HepG2 (cell line): ENCODE results near the gene PRR35. TPM values are rescaled to one million over a fixed set of nuclear protein-coding genes. Genes with fewer than 3 reads are reported as not detected.

Source experiments
- AHDC1 ChIP-seq: sonication (generic); formaldehyde crosslinking; IDR thresholded peaks from 2 replicates; pipeline ENCODE4 v1.5.1; 2020; ENCODE audit warnings: mild to moderate bottlenecking, missing genetic modification reagents, borderline replicate concordance
- ARID3A ChIP-seq: IDR thresholded peaks from 2 replicates; pipeline ENCODE4 v1.6.1; 2012; ENCODE audit warnings: low read depth, low read length, improper control_type of control experiment
- BATF2 ChIP-seq: sonication (generic); formaldehyde crosslinking; IDR thresholded peaks from 2 replicates; pipeline ENCODE4 v1.8.0; 2022; ENCODE audit warnings: mild to moderate bottlenecking, missing genetic modification reagents, moderate library complexity
- GABPB1 ChIP-seq: IDR thresholded peaks from 2 replicates; pipeline ENCODE4 v1.6.1; 2016; ENCODE audit warnings: mild to moderate bottlenecking, missing genetic modification reagents, moderate library complexity, missing compliant biosample characterization
- SMAD9 ChIP-seq: sonication (generic); formaldehyde crosslinking; IDR thresholded peaks from 2 replicates; pipeline ENCODE4 v1.5.1; 2020; ENCODE audit warnings: mild to moderate bottlenecking, missing genetic modification reagents
- SNAPC4 ChIP-seq: sonication (generic); formaldehyde crosslinking; IDR thresholded peaks from 2 replicates; pipeline ENCODE4 v1.4.0; 2020; ENCODE audit warnings: mild to moderate bottlenecking, missing genetic modification reagents
- ZBTB33 ChIP-seq: sonication (generic); formaldehyde crosslinking; IDR thresholded peaks from 2 replicates; pipeline ENCODE4 v1.4.0; 2020; ENCODE audit warnings: missing genetic modification reagents
- ZNF143 ChIP-seq: sonication (generic); formaldehyde crosslinking; IDR thresholded peaks from 2 replicates; pipeline ENCODE4 v1.4.0; 2020; ENCODE audit warnings: missing genetic modification reagents
- ZNF710 ChIP-seq: sonication (generic); formaldehyde crosslinking; IDR thresholded peaks from 2 replicates; pipeline ENCODE4 v1.5.0; 2020; ENCODE audit warnings: mild to moderate bottlenecking, missing genetic modification reagents, borderline replicate concordance
- polyA plus RNA-seq, 8 experiments: library from polyadenylated mRNA; depleted of rRNA in 3 of 8; stranded (reverse) in 7 of 8; unstranded in 1 of 8; fragments of >200 nt; fragmentation: Illumina TruSeq in 4 of 8; extraction: Trizol in 4 of 8; gene quantifications; 2 replicates each; pipeline versions ENCODE4 v1.2.1 to v1.2.3, GENCODE V29; 2011 to 2016; ENCODE audit warnings: low read depth in 4 of 8, missing spikeins in 1 of 8, mixed read lengths in 1 of 8; ENCODE audit not compliant: insufficient read depth in 1 of 8
- total RNA-seq, 5 experiments: library from RNA; depleted of rRNA; stranded (reverse); fragments of >200 nt; fragmentation: Illumina TruSeq; extraction: Trizol; gene quantifications; 2 replicates each; pipeline ENCODE4 v1.2.3, GENCODE V29; 2016; ENCODE audit warnings: low read depth in 1 of 5

Gene PRR35
- total and polyA plus RNA-seq, 2 of the 13 experiments (the other 11 are each of a cell fraction or from before 2014, with no cell fraction given) = 0.07 to 0.16 TPM

GRCh38 chr16:546909-547770 is 13.1 kb upstream of the PRR35 start (continued):
- TF ChIP-seq BATF2 (CRISPR knock-in tag) (no peak), AHDC1 (CRISPR knock-in tag) (no peak), GABPB1 (CRISPR knock-in tag) (peak; percentile 31; the same call in 1 of the 2 replicates), ZNF143 (CRISPR knock-in tag) (no peak), ARID3A (no peak), ZBTB33 (CRISPR knock-in tag) (peak; percentile 92), SNAPC4 (CRISPR knock-in tag) (no peak), SMAD9 (CRISPR knock-in tag) (no peak), ZNF710 (CRISPR knock-in tag) (no peak)
